ENCODE data around the gene MMRN2. TPM values are rescaled to one million over a fixed set of nuclear protein-coding genes. Genes with fewer than 3 reads are reported as not detected.
"Not testable (repeated sequence)": the region's sequence is repeated elsewhere in the genome, so short reads cannot be mapped to it uniquely, and the experiment has no call there.

MMRN2 gene
- total RNA-seq, 2 experiments from 2014 or later = not detected

GRCh38 chr10:86979977-86980448 lies 22.6 kb upstream of the MMRN2 start:
- H2AFZ ChIP-seq (ENCODE audit: low read length) = no peak overlapping the region
- intact Hi-C loops (cut with micrococcal nuclease; ENCODE audit: unreplicated experiment) = no loop called here
- no peak for TF ChIP-seq EZH2phosphoT487 (IDR thresholded peaks at IDR 0.05; ENCODE audit: borderline replicate concordance, low read depth, low read length)
- no peak for TF ChIP-seq CTCF (conservative IDR thresholded peaks at IDR 0.05; ENCODE audit: low read length)
- H3K27ac ChIP-seq (ENCODE audit: low read depth, low read length, poor library complexity, severe bottlenecking) = no peak overlapping the region
- no peak overlapping the region for H3K4me3 ChIP-seq (ENCODE audit: low read depth, low read length, poor library complexity, severe bottlenecking)
- no peaks in the 10 kb centered on the region for H3K4me1 ChIP-seq (ENCODE audit: insufficient read depth, low read length, poor library complexity, severe bottlenecking)
- H3K79me2 ChIP-seq (ENCODE audit: insufficient read depth, low read depth, low read length) = no peaks in the 10 kb centered on the region
- POLR2A ChIA-PET = no interaction called here
- CTCF ChIA-PET (ENCODE audit: unreplicated experiment) = no interaction called here
- H3K36me3 ChIP-seq (ENCODE audit: insufficient read depth, low read length) = no peaks in the 10 kb centered on the region
- H3K9me2 ChIP-seq (ENCODE audit: insufficient read depth, low read length) = no peaks in the 10 kb centered on the region
- no TSS peak for BruUV-seq (replicated peaks)
- no peak overlapping the region for H3K4me2 ChIP-seq (ENCODE audit: low read length)
- H4K20me1 ChIP-seq (ENCODE audit: insufficient read depth, low read length) = no peaks in the 10 kb centered on the region
- no peaks in the 10 kb centered on the region for H3K9me3 ChIP-seq (ENCODE audit: low read length)
- DNase-seq (ENCODE audit: low spot score) = no peak

GRCh38 chr10:86979296-86979818 lies 21.9 kb upstream of the MMRN2 start:
- no peaks in the 10 kb centered on the region for H4K20me1 ChIP-seq (ENCODE audit: insufficient read depth, low read length)
- POLR2A ChIA-PET = no interaction called here
- BruUV-seq (replicated peaks) = no TSS peak
- intact Hi-C loops (cut with micrococcal nuclease; ENCODE audit: unreplicated experiment) = no loop called here
- H3K9me3 ChIP-seq (ENCODE audit: low read length) = no peaks in the 10 kb centered on the region
- no peak overlapping the region for H3K4me2 ChIP-seq (ENCODE audit: low read length)
- H3K4me1 ChIP-seq (ENCODE audit: insufficient read depth, low read length, poor library complexity, severe bottlenecking) = no peaks in the 10 kb centered on the region
- no peak overlapping the region for H3K4me3 ChIP-seq (ENCODE audit: low read depth, low read length, poor library complexity, severe bottlenecking)
- H3K9me2 ChIP-seq (ENCODE audit: insufficient read depth, low read length) = no peaks in the 10 kb centered on the region
- no peak for DNase-seq (ENCODE audit: low spot score)
- no peak overlapping the region for H2AFZ ChIP-seq (ENCODE audit: low read length)
- H3K36me3 ChIP-seq (ENCODE audit: insufficient read depth, low read length) = no peaks in the 10 kb centered on the region
- no peak for TF ChIP-seq CTCF (conservative IDR thresholded peaks at IDR 0.05; ENCODE audit: low read length)
- no peak for TF ChIP-seq EZH2phosphoT487 (IDR thresholded peaks at IDR 0.05; ENCODE audit: borderline replicate concordance, low read depth, low read length)
- no peak overlapping the region for H3K27ac ChIP-seq (ENCODE audit: low read depth, low read length, poor library complexity, severe bottlenecking)
- CTCF ChIA-PET (ENCODE audit: unreplicated experiment) = no interaction called here
- no peaks in the 10 kb centered on the region for H3K79me2 ChIP-seq (ENCODE audit: insufficient read depth, low read depth, low read length)

- H3K4me2 ChIP-seq (ENCODE audit: low read length); CTCF ChIA-PET (ENCODE audit: unreplicated experiment); H3K27ac ChIP-seq (ENCODE audit: low read depth, low read length, poor library complexity, severe bottlenecking); BruUV-seq (replicated peaks); H3K4me3 ChIP-seq (ENCODE audit: low read depth, low read length, poor library complexity, severe bottlenecking); H3K9me3 ChIP-seq (ENCODE audit: low read length); H2AFZ ChIP-seq (ENCODE audit: low read length); intact Hi-C loops (cut with micrococcal nuclease; ENCODE audit: unreplicated experiment); H3K4me1 ChIP-seq (ENCODE audit: insufficient read depth, low read length, poor library complexity, severe bottlenecking); H3K9me2 ChIP-seq (ENCODE audit: insufficient read depth, low read length); POLR2A ChIA-PET; DNase-seq (ENCODE audit: low spot score); H4K20me1 ChIP-seq (ENCODE audit: insufficient read depth, low read length); H3K79me2 ChIP-seq (ENCODE audit: insufficient read depth, low read depth, low read length); H3K36me3 ChIP-seq (ENCODE audit: insufficient read depth, low read length): not testable (repeated sequence)
Measured at GRCh38 chr10:86978457-86978856, 21.0 kb upstream of the MMRN2 start.

Measured in OCI-LY7 (cell line).